ENCODE data around the gene CAMK2N2.

Gene CAMK2N2

GRCh38 chr3:184289426-184289938 lies 28.1 kb upstream of the CAMK2N2 start:
- DNase-seq (ENCODE audit: low spot score): peak; percentile 77

GRCh38 chr3:184284696-184285095 lies 23.3 kb upstream of the CAMK2N2 start:
- DNase-seq (ENCODE audit: low spot score): peak; percentile 48
- no peak for TF ChIP-seq CTCF (IDR thresholded peaks at IDR 0.05; ENCODE audit: extremely low read depth, missing control alignments)

More at GRCh38 chr3:184289426-184289938, 28.1 kb upstream of the CAMK2N2 start:
- TF ChIP-seq CTCF (IDR thresholded peaks at IDR 0.05; ENCODE audit: extremely low read depth, missing control alignments): peak; percentile 44

GRCh38 chr3:184283681-184284080 lies 22.3 kb upstream of the CAMK2N2 start:
- DNase-seq (ENCODE audit: low spot score): no peak
- no peak for TF ChIP-seq CTCF (IDR thresholded peaks at IDR 0.05; ENCODE audit: extremely low read depth, missing control alignments)

- no peak for TF ChIP-seq CTCF (IDR thresholded peaks at IDR 0.05; ENCODE audit: extremely low read depth, missing control alignments)
- DNase-seq (ENCODE audit: low spot score): no peak
These were observed 21.6 kb upstream of the CAMK2N2 start for GRCh38 chr3:184282941-184283340.

GRCh38 chr3:184277366-184277765 lies 16.0 kb upstream of the CAMK2N2 start:
- no peak for DNase-seq (ENCODE audit: low spot score)
- no peak for TF ChIP-seq CTCF (IDR thresholded peaks at IDR 0.05; ENCODE audit: extremely low read depth, missing control alignments)

DNA sequence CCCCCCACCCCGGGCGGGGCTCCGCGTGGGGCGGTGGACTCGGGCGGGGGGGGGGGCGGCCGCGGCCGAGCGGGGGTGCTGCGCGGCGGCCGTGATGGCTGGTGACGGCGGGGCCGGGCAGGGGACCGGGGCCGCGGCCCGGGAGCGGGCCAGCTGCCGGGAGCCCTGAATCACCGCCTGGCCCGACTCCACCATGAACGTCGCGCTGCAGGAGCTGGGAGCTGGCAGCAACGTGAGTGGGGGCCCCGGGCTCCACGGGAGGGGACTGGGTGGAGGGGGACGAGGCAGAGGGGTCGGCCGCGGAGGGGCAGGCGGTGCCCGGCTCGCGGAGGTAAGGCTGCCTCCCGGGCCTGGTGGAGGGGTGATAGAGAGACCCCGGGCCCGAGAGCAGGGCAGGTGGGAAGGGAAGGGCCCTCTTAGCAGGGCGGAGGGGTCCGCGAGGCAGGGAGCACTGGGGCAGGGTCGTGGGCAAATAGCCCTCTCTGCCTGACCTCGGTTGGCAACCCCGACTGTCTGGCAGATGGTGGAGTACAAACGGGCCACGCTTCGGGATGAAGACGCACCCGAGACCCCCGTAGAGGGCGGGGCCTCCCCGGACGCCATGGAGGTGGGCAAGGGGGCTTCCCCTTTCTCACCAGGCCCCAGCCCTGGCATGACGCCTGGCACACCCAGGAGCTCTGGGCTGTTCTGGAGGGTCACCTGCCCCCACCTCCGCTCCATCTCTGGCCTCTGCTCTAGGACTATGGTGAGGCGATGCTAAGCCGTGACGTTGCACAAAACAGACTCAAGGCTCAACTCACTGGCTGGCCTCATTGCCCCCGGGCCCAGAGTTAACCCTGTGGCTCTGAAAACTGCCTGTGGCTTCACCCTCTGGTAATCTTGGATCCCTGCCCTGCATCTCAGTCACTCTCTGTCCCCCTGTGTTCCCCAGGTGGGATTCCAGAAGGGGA lies 14.9 kb upstream of the CAMK2N2 start, which contains the start of gene ECE2:
ECE2 (plus strand) TSS at position 62 of the 950 bp plus-strand sequence; CDS start at position 194, 132 bp downstream.
- DNase-seq (ENCODE audit: low spot score): no peak
- TF ChIP-seq CTCF (IDR thresholded peaks at IDR 0.05; ENCODE audit: extremely low read depth, missing control alignments): no peak

GRCh38 chr3:184275381-184275701 lies 14.0 kb upstream of the CAMK2N2 start:
- DNase-seq (ENCODE audit: low spot score): no peak
- TF ChIP-seq CTCF (IDR thresholded peaks at IDR 0.05; ENCODE audit: extremely low read depth, missing control alignments): no peak
